Cardiac septum (tissue), 1 donor: ENCODE data around the gene REV1. TPM values are rescaled to one million over a fixed set of nuclear protein-coding genes. Genes with fewer than 3 reads are reported as not detected.
A peak's percentile ranks its signal among the peaks of the same experiment; 100 is the strongest.
"Not testable (repeated sequence)": the region's sequence is repeated elsewhere in the genome, so short reads cannot be mapped to it uniquely, and the experiment has no call there.

Source experiments
- DNase-seq: peaks from one replicate; pipeline ENCODE4 v3.0.0-alpha.2; 2020; ENCODE audit warnings: low spot score
- intact Hi-C: fragments of 100-400 bp; cut with DNase I; formaldehyde crosslinking; loops from one replicate; pipeline ENCODE4 v1.14.0; 2022
- long read RNA-seq: library from polyadenylated mRNA; unstranded; transcript quantifications from one replicate; pipeline ENCODE4 v2.0.0, GENCODE V29; 2021
- total RNA-seq: library from RNA; stranded (reverse); fragmentation: NEBNext Ultra II Directional; extraction: Animal tissue kit (Norgen Biotek cat#: 25700); gene quantifications from one replicate; pipeline ENCODE4 v1.2.1, GENCODE V29; 2021
- donor health status: DM: no; HTN: no; CAD: no.

REV1 gene
- total RNA-seq: 34.1 TPM
- long read RNA-seq, full-length matches to known transcripts: 1 of 60 reads
- long read RNA-seq, partial matches to known transcripts: 42 of 60 reads
- long read RNA-seq, other reads (novel, unspliced or antisense): 17 of 60 reads

GRCh38 chr2:99489761-99490622 is at the start of gene REV1:
REV1 (minus strand) TSS chr2:99490017; CDS start chr2:99464975, 25,042 bp downstream.
- DNase-seq: peak; percentile 96
- intact Hi-C loops: loop anchor here (1.0 to 5.0 kb wide), 3 partner anchors 48 to 309 kb away; partner anchors contain the start of genes EIF5B, MITD1 and MRPL30

DNA sequence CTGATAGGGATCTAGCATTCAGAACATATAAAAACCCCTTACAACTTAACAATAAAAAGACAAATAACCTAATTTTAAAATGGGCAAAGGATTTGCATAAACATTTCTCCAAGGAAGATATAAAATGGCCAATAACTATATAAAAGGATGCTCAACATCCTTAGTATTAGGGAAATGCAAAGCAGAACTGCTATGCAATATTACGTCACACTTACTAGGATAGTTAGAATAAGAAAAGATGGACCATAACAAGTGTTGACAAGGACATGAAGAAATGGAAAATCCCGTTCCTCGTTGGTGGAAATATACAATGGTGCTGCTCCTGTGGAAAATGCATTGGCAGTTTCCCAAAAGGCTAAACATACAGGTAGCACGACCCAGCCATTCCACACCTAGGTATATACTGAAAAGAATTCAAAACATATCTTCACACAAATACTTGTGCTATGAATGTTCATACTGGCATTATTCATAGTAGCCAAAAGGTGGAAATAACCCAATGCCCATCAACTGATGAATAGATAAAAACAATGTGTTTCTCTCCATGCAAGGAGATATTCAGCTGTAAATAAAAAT is 48.2 kb upstream of the REV1 start:
- intact Hi-C loops: no loop called here
- no peak for DNase-seq

DNA sequence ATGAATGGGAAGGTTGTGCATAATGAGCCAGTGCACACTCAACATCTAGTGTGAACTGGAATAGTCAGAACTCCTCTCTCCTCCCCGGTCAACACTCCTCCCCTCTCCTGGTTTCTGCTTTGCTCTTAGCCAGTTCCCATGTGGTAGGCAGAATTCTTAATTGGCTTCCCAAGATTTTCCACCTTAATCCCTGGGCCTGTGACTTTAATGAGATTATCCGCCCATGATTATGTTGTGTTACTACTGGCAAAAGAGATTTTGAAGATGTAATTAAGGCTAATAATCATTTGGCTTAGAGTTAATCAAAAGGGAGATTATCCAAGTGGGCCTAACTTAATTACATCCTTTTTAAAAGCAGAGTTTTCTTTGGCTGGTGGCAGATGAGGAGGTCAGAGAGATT is 34.2 kb upstream of the REV1 start:
- intact Hi-C loops: no loop called here
- DNase-seq: no peak

DNA sequence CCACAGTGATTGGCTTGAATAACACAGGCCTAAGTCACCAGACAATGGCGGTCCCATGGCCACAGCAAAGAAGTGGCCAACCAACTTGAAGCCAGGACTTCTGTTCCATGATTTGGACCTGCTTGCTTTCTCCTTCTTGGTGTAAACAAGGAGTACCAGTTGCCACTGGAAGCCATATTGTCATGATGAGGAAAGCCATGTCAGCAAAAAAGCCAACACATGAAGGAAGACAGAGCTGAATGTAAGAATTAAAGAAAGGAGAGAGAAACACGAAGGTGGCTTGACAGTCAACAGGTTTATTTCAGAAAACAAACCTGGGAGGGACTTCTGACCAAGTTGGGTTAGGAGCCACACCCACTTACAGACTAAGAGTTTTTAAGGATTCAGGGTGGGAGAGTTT is 32.3 kb upstream of the REV1 start:
- intact Hi-C loops: no loop called here
- DNase-seq: no peak

- intact Hi-C loops: no loop called here
- DNase-seq: no peak
Observed at GRCh38 chr2:99520813-99521212, 31.0 kb upstream of the REV1 start.

GRCh38 chr2:99520195-99520594 is 30.4 kb upstream of the REV1 start:
- intact Hi-C loops: no loop called here
- no peak for DNase-seq

DNA sequence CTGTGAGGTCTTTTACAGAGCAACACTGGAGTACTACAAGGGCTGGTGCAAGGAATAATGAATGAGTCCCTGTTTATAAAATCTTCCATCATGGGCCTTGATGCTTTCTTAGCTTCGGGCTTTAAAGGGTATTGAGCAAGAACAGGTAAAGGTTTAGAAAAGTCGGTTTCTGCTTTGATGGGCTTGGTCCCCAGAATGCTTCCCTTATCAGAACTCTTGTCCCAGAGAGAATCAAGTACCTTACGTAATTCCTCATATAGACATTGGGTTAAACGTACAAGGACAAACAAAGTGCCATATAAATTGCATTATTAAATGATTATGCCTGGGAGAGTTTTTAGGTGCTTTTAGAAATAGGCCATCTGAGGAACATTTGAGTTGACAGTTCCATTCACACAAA is 24.5 kb upstream of the REV1 start:
- intact Hi-C loops: no loop called here
- DNase-seq: no peak

DNA sequence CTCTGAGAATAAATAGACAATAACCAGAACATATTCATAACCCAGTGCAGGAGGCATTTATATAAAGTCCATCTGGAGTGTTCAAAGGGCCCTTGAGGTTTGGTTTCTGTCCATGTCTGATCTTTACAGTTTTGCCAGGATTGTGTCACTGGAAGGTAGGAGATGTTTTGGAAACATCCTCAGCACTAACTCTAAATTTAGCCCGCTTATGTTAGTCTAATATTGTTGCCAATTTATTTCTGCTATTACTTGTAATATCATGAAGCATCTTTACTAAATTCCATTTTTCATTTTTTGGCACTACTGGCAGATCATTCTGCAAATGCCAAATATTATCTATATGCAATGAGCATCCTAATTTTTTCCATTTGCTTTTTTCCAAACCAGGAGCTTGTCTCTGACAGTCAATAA is 22.4 kb upstream of the REV1 start:
- DNase-seq: no peak
- intact Hi-C loops: no loop called here

GRCh38 chr2:99509387-99509786 is 19.6 kb upstream of the REV1 start:
- intact Hi-C loops: no loop called here
- DNase-seq: no peak

- no peak for DNase-seq
- intact Hi-C loops: no loop called here
Observed at GRCh38 chr2:99507937-99508818, 18.4 kb upstream of the REV1 start.

- intact Hi-C loops: no loop called here
- DNase-seq: no peak
Observed at GRCh38 chr2:99504844-99505584, 15.2 kb upstream of the REV1 start.

DNA sequence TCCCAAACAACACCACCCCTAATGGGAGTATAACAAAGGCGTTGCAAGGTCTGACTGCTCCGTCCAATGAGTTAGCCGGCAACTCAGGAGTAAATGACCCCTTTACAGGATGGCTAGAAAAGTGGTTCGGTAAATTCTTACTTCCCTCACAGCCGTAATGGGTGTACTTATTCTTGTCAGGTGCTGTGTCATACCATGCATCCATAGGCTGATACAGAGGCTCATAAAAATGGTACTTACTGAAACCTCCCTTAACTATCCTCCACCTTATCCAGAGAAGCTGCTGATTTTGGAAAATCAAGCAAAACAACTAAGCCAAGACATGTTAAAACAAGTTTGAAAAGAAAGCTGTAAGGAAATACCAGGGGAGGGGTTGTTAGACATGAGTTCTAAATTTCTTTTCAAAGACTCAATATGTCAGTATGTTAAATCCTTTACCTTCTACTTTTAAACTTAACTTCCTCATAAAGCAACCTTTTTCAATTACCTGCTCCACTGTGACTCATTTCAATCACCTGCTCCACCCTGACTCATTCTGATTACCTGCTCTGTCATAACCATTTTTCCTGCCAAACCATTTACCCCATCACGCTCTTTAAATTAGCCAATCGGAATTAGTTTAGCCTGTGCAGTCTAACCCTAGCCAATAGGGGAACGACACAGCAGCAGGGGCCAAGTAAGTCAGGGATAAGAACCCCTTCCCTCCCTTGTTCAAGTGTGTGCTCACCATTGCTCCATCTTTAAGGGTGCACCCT is 14.0 kb upstream of the REV1 start:
- intact Hi-C loops, DNase-seq: not testable (repeated sequence)

DNA sequence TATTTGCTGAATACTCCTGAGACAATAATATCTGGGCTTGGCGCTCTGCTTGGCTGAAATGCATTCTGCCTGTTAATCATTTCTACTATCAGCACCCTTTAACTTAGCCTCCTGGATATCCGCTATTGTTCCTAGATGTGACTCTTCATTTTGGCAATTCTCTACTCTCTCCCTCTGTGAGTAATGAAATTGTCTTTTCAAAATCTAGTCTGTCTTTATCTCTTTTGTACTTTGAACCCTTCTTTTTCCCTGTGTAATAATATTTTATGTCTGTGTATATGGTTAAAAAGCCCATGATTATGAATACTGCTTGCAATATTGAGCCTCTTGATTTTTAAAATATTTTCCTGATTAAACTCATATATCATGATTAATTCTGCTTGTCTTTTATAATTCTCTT is 6.2 kb upstream of the REV1 start:
- intact Hi-C loops: no loop called here

GRCh38 chr2:99495115-99495860 is 5.5 kb upstream of the REV1 start:
- intact Hi-C loops: no loop called here

More for the DNA sequence above, 6.2 kb upstream of the REV1 start:
- DNase-seq: no peak

DNA sequence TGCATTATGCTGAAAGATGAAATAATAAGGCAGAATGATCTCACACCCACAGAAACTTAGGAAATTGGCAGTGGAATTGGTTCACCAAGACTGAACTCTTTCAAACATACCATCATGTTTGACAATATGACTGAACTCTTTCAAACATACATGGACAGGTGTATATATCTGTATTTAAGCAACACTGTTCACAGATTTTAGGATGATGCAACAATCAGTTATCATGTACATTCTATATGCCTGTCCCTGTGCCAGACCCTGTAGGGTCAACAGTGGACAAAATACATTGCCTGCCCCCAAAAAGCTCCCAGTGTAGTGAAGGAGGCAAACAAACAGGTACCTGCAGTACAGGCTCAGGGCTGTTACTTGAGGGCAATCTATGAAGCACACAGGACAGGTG is 2.9 kb upstream of the REV1 start:
- intact Hi-C loops: no loop called here
- no peak for DNase-seq

More at GRCh38 chr2:99495115-99495860, 5.5 kb upstream of the REV1 start:
- no peak for DNase-seq

DNA sequence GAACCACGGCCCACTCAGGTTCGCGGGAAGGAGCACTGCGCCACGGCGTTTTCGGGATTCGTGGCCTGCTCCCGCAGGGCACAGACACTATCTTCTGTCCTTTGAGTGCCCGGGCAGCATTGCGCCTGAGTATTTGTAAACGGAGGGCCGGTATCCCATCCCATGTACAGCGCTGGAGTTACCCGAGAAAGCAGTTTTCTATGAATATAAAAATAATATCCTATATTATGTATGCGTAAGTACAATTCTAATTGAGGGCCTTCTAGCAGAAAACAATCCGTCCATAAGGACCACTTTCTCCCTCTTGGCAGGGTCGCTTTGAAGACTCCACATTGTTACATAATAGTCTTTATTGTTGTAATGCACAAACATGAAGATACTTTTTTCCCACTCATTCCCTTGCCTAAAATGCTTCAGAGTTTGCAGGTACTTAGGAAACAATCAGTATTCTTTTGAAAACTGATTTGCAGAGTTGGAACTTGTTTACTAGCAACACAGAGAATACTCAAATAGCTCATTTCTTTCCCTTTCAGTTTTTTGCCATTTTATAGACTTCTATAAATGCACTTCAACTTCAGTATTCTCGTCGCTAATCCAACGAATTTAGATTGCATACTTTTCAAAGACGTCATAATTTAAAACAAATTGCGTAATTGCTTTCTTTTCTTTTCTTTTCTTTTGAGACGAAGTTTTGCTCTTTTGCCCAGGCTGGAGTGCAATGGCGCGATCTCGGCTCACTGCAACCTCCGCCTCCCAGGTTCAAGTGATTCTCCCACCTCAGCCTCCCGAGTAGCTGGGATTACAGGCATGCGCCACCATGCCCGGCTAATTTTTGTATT is 1.0 kb upstream of the REV1 start:
- no peak for DNase-seq
- intact Hi-C loops: loop anchor here (1.0 to 2.0 kb wide), 2 partner anchors 154 to 310 kb away; partner anchors contain the start of genes EIF5B, MITD1 and MRPL30
